GM19455 (cell line): ENCODE results near the gene ZBED1.
A peak's percentile ranks its signal among the peaks of the same experiment; 100 is the strongest.
"Not testable (repeated sequence)": the region's sequence is repeated elsewhere in the genome, so short reads cannot be mapped to it uniquely, and the experiment has no call there.

ENCODE experiments used
- ATAC-seq: cut with Tn5 transposase; IDR thresholded peaks from one replicate; pipeline ENCODE4 v1.9.1; 2021; ENCODE audit not compliant: unreplicated experiment

The ZBED1 gene

DNA sequence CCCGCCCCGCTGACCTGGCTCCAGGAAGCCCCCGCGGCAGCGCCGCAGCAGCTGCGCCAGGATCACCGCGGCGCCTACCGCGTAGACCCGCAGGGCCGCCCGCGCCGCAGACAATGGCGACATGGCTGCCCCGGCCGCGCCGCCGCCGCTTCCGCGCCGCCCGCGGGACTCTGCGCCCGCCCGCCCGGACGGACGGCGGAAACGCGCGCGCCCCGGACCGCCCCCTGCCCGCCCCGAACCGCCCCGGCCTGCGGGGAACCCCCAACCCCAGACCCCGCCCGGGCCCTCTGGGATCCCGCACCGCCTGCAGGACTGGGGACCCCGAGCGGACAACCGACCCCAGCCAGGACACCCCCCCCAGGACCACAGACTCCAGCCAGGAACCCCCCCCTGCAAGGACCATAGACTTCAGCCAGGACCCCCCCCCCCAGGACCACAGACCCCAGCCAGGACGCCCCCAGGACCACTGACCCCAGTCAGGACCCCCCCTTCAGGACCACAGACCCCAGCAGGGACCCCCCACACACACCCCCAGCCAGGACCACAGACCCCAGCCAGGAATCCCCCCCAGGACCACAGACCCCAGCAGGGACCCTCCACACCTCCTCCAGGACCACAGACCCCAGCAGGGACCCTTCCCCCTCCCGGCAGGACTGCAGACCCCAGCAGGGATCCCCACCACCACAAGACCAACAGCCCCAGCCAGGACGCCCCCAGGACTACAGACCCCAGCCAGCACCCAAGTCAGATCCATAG lies at the start of gene ZBED1, which contains the start of gene DHRSX:
TSS of gene ZBED1 (minus strand) at position 174 of the 756 bp plus-strand sequence. CDS start 10,257 bp downstream, outside the sequence.
TSS of gene DHRSX (minus strand) at position 174 of the 756 bp plus-strand sequence. CDS start at position 123, 51 bp downstream.
- peak; percentile 60 for ATAC-seq

- no peak for ATAC-seq
Observed at GRCh38 chrX:2549876-2550275, 49.1 kb upstream of the ZBED1 start.

DNA sequence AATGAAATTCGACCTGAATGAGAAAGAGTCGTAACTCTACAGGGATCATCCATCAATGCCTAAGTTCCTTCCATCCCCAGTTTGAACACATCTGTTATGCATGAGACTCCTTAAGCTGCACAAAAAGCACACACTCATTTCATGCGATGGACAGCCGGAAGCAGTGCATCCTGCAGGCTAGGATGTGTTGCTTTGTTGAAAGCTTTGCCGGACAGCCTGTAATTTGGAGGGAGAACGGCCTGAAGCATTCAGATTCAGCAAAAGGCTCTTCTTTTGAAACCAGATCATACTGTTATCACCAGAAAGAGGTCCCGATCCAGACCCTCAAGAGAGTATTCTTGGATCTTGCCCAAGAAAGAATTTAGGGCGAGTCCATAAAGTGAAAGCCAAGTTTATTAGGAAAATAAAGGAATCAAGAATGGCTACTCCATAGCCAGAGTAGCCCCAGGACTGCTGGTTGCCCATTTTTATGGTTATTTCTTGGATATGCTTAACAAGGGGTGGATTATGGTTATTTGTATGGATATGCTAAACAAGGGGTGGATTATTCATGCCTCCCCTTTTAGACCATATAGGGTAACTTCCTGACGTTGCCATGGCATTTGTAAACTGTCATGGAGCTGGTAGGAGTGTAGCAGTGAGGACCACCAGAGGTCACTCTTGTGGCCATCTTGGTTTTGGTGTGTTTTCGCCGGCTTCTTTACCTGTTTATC lies 48.1 kb upstream of the ZBED1 start:
- no peak for ATAC-seq

- no peak for ATAC-seq
Observed at GRCh38 chrX:2547736-2548135, 47.0 kb upstream of the ZBED1 start.

GRCh38 chrX:2546496-2546895 lies 45.7 kb upstream of the ZBED1 start:
- no peak for ATAC-seq

DNA sequence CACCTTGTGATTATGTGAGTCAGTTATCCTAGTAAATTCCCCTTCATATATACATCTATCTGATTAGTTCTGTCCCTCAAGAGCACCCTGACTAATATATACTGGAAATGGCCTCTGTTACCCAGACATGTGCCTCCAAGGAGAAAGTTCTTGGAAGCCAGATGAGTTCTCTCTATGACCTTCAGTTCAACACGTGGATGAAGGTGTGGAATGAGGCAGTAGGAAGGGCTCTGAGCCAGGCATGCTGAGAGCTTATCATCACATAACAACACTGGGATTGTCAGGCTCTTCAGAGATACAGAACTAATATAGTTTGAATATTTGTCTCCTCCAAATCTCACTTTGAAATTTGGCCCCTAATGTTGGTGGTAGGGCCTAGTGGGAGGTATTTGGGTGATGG lies 44.4 kb upstream of the ZBED1 start:
- no peak for ATAC-seq

GRCh38 chrX:2542826-2543521 lies 42.2 kb upstream of the ZBED1 start:
- no peak for ATAC-seq

DNA sequence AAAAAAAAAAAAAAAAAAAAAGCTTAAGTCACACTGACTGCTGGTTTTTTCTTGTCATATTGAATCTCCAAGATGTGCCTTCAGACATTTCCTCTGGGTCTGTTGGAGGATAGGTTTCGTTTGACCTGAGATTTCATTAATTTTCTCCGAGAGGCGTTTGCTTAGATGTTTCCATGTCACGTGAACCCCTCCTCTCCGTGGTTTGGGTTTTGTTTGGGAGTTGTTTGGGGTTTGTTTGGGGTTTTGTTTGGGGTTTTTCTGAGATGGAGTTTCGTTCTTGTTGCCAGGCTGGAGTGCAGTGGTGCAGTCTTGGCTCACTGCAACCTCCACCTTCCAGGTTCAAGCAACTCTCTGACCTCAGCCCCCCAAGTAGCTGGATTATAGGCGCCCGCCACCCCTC lies 40.8 kb upstream of the ZBED1 start:
- no peak for ATAC-seq

DNA sequence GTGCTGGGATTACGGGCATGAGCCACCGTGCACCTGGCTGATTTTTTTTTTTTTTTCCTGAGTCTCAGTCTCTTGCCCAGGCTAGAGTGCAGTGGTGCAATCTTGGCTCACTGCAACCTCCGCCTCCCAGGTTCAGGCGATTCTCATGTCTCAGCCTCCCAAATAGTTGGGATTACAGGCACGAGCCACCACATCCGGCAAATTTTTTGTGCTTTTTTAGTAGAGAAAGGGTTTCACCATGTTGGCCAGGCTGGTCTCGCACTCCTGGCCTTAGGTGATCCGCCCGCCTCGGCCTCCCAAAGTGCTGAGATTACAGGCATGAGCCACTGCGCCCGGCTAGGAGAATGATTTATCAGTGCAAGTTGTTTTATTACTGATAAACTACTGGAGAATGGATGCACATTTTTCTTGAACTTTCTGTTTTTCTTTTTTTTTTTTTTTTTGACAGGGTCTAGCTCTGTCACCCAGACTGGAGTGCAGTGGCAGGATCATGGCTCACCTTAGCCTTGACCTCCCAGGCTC lies 39.7 kb upstream of the ZBED1 start:
- ATAC-seq = no peak

- ATAC-seq = no peak
Observed at GRCh38 chrX:2539586-2539985, 38.8 kb upstream of the ZBED1 start.

DNA sequence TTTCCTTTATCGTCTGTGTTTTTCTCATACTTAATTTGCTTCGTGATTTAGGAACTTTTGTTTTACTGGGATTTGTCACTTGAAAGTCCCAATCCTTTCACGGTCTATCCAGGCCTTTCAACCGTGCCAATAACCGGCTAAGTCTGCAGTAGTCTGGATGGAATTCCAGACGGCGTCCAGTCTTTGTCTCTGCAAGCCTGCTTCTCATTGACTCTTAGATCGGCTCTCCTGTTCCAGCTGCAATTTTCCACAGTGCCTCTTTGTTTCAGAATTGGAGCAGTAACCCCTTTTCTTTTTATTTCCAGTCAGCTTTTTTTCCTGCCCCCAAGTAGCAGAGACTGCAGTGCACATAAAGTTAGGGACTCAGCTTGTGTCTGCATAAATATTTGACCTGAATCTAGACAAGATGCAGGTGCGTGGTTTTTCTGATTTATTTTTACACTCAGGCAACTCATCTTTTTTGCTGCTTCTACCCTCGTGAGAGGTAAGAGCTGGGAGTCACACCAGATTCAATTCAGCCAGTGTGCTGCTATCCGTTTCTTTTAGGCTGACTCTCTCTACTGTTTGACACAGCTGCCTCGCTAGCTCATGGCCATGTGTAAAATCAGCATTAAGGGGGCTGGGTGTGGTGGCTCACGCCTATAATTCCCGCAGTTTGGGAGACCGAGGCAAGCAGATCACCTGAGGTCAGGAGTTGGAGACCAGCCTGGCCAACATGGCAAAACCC lies 37.4 kb upstream of the ZBED1 start:
- ATAC-seq = no peak

DNA sequence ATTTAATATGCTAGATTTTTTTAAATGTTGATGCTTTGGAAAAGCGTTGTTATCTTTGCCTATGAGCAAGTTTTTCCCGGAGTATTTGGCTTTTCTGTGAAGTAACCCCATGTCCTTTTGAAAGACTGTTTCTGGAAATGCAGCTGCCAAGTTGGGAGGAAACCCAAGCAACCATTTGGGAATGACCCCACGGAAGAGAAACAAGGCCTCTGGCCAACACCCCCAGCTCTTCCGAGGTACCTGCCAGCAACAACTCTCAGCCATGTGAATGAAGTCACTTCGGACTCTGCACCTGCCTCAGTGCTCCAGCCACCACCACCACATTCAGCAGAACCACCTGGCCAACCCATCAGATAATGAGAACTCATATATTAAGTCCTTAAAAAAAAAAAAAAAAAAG lies 36.2 kb upstream of the ZBED1 start:
- ATAC-seq = no peak

- no peak for ATAC-seq
Observed at GRCh38 chrX:2536141-2536540, 35.4 kb upstream of the ZBED1 start.

DNA sequence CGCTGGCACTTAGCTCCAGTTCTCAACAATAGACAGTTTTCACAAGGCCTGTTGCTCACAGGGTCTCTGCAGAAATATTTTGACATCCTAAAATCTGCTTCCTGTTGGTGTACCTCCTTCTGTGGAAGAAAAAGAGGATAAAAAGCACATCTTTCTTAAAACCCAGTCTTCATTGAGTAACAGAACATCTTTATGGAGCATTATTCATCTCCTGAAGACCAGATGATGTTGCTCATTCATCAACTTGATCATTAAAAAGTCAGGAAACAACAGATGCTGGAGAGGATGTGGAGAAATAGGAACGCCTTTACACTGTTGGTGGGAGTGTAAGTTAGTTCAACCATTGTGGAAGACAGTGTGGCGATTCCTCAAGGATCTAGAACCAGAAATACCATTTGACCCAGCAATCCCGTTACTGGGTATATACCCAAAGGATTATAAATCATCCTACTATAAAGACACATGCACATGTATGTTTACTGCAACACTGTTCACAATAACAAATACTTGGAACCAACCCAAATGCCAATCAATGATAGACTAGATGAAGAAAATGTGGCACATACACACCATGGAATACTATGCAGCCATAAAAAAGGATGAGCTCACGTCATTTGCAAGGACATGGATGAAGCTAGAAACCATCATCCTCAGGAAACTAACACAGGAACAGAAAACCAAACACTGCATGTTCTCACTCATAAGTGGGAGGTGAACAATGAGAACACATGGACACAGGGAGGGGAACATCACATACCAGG lies 33.7 kb upstream of the ZBED1 start:
- not testable (repeated sequence) for ATAC-seq

DNA sequence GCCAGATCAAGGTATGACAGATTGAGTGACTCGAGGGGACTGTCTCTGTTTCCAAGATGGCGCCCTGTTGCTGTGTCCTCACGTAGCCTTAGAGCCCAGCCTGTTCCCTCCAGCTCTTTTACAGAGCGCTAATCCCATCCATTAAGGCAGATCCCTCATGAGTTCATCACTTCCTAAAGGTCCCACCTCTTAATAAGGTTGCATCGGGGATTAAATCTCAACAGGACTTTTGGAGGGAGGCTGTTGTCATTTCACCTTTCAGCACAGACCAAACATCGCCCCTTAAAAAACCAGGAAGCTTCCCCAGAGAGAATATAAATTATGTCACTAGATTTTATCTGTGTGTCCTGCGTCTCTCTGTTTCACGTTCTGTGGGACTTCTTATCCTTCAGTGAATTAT lies 32.6 kb upstream of the ZBED1 start:
- no peak for ATAC-seq

- ATAC-seq = no peak
Observed at GRCh38 chrX:2526390-2526789, 25.6 kb upstream of the ZBED1 start.

GRCh38 chrX:2523911-2524310 lies 23.1 kb upstream of the ZBED1 start:
- no peak for ATAC-seq

GRCh38 chrX:2521927-2522386 lies 21.2 kb upstream of the ZBED1 start:
- ATAC-seq = peak; percentile 38

- peak; percentile 65 for ATAC-seq
Observed at GRCh38 chrX:2521092-2521926, 20.5 kb upstream of the ZBED1 start.
